ENCODE results near the gene ELL.

Gene ELL

GRCh38 chr19:18453269-18454024 is 68.4 kb downstream of the ELL start:
- no peak for TF ChIP-seq CTCF (conservative IDR thresholded peaks at IDR 0.05; ENCODE audit: control insufficient read depth, insufficient read depth, low read depth, low read length)
- H3K4me3 ChIP-seq (ENCODE audit: control insufficient read depth, low read depth, low read length): no peak overlapping the region
- DNase-seq (ENCODE audit: low read depth): peak; percentile 56

- no peak for DNase-seq (ENCODE audit: low read depth)
- TF ChIP-seq CTCF (conservative IDR thresholded peaks at IDR 0.05; ENCODE audit: control insufficient read depth, insufficient read depth, low read depth, low read length): no peak
- H3K4me3 ChIP-seq (ENCODE audit: control insufficient read depth, low read depth, low read length): no peak overlapping the region
These were observed 69.5 kb downstream of the ELL start for GRCh38 chr19:18452386-18452785.

- peak; percentile 89 for TF ChIP-seq CTCF (conservative IDR thresholded peaks at IDR 0.05; ENCODE audit: control insufficient read depth, insufficient read depth, low read depth, low read length)
- peak; percentile 70 for DNase-seq (ENCODE audit: low read depth)
- no peak overlapping the region for H3K4me3 ChIP-seq (ENCODE audit: control insufficient read depth, low read depth, low read length)
These were observed 70.7 kb downstream of the ELL start for GRCh38 chr19:18450931-18451836.

- H3K4me3 ChIP-seq (ENCODE audit: control insufficient read depth, low read depth, low read length): no peak overlapping the region
- TF ChIP-seq CTCF (conservative IDR thresholded peaks at IDR 0.05; ENCODE audit: control insufficient read depth, insufficient read depth, low read depth, low read length): no peak
- no peak for DNase-seq (ENCODE audit: low read depth)
These were observed 71.6 kb downstream of the ELL start for GRCh38 chr19:18450021-18450930.

GRCh38 chr19:18449552-18449951 is 72.3 kb downstream of the ELL start:
- H3K4me3 ChIP-seq (ENCODE audit: control insufficient read depth, low read depth, low read length): no peak overlapping the region
- TF ChIP-seq CTCF (conservative IDR thresholded peaks at IDR 0.05; ENCODE audit: control insufficient read depth, insufficient read depth, low read depth, low read length): no peak
- DNase-seq (ENCODE audit: low read depth): no peak

GRCh38 chr19:18446811-18447359 is 75.0 kb downstream of the ELL start:
- no peak for DNase-seq (ENCODE audit: low read depth)
- no peak overlapping the region for H3K4me3 ChIP-seq (ENCODE audit: control insufficient read depth, low read depth, low read length)
- TF ChIP-seq CTCF (conservative IDR thresholded peaks at IDR 0.05; ENCODE audit: control insufficient read depth, insufficient read depth, low read depth, low read length): no peak
